Body of pancreas (tissue), 4 donors: ENCODE data around the gene TOM1L2.

Experiments
- POLR2A ChIP-seq, 3 donors: fragments of 450-650 bp; IDR thresholded peaks; one replicate each; pipeline ENCODE4 v1.6.1; 2016; ENCODE audit warnings: antibody characterized with exemption in 3 of 3, mild to moderate bottlenecking in 2 of 3
- TF ChIP-seq, protein P1 (sequence below), 7 experiments: fragments of 450-650 bp in 4 of 7; fragments of 200-600 bp in 3 of 7; sonication (generic) in 3 of 7; IDR thresholded peaks; one replicate each; pipeline ENCODE4 v1.5.1; 2016 to 2019; ENCODE audit warnings: antibody characterized with exemption in 7 of 7

DNA sequence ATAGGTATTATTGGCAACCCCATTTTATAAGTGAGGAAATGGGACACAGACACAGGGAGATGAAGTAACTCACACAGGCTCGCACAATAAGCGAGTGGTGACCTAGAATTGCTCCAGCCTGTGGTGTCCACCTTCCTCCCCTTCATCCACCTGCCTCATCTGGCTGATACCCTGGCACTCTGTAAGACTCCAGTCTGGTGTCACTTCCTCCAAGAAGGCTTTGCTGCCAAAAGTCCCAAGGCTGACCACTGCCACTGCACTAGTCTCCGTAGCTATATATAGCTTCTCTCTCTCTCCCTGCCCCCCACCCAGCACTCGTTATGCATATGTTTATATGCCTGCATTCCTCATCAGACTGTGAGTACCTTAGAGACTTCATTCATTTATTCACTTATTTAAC, 69.3 kb downstream of the TOM1L2 start:
- TF ChIP-seq, protein P1, sequence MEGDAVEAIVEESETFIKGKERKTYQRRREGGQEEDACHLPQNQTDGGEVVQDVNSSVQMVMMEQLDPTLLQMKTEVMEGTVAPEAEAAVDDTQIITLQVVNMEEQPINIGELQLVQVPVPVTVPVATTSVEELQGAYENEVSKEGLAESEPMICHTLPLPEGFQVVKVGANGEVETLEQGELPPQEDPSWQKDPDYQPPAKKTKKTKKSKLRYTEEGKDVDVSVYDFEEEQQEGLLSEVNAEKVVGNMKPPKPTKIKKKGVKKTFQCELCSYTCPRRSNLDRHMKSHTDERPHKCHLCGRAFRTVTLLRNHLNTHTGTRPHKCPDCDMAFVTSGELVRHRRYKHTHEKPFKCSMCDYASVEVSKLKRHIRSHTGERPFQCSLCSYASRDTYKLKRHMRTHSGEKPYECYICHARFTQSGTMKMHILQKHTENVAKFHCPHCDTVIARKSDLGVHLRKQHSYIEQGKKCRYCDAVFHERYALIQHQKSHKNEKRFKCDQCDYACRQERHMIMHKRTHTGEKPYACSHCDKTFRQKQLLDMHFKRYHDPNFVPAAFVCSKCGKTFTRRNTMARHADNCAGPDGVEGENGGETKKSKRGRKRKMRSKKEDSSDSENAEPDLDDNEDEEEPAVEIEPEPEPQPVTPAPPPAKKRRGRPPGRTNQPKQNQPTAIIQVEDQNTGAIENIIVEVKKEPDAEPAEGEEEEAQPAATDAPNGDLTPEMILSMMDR (IDR thresholded peaks at IDR 0.05) = no peak
- no peak for TF ChIP-seq POLR2A (IDR thresholded peaks at IDR 0.05)
